Activated CD4-positive, alpha-beta T cell treated with anti-CD3 and anti-CD28 coated beads, Interleukin-2, amount 50 U/mL, for 48 hours (primary cell): ENCODE measurements around the gene INTS3.
"Not testable (repeated sequence)": the region's sequence is repeated elsewhere in the genome, so short reads cannot be mapped to it uniquely, and the experiment has no call there.

ENCODE experiments used
- DNase-seq, 2 experiments: peaks; one replicate each; pipeline ENCODE4 v3.0.0-alpha.2; 2020

Gene INTS3

DNA sequence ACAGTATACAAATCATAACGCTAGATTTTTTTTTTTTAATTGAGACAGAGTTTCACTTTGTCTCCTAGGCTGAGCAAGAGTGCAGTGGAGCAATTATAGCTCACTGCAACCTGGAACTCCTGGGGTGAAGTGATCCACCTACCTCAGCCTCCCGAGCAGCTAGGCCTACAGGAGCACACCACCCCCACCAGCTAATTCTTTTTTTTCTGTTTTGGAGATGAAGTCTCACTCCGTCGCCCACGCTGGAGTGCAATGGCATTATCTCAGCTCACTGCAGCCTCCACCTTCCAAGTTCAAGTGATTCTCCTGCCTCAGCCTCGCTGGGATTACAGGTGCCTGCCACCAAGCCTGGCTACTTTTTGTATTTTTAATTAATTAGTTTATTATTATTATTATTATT is 28.1 kb upstream of the INTS3 start:
- no peak for DNase-seq

GRCh38 chr1:153705484-153705883 is 22.4 kb upstream of the INTS3 start:
- DNase-seq = no peak

DNA sequence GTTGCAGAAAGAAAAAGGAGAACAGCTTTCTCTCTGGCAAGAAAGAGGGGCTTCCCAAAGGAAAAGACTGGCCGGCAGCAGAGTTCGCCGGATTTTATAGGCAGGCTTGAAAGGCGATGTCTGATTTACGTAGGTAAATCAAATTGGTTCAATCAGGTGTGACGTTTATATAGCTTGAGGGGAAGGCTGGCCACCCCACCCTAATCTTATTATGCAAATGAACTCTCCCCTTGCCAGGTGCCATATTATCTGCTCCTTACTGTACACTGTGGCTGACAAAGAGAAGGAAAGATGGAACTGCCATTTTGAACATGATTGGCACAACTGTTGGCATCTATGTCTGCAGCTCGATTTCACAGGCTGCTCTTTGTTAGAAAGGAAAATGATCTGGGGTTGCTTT is 16.8 kb upstream of the INTS3 start:
- DNase-seq = no peak

DNA sequence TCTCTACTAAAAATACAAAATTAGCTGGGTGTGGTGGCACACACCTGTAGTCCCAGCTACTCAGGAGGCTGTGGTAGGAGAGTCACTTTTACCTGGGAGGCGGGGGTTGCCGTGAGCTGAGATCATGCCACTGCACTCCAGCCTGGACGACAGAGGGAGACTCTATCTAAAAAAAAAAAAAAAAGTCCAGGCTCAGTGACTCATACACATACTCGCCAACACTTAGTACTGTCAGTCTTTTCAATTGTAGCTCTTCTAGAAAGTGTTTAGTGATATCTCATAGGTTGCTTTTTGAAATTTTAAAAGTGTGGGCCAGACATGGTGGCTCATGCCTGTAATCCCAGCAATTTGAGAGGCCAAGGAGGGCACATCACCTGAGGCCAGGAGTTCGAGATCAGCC is 11.6 kb upstream of the INTS3 start:
- not testable (repeated sequence) for DNase-seq

DNA sequence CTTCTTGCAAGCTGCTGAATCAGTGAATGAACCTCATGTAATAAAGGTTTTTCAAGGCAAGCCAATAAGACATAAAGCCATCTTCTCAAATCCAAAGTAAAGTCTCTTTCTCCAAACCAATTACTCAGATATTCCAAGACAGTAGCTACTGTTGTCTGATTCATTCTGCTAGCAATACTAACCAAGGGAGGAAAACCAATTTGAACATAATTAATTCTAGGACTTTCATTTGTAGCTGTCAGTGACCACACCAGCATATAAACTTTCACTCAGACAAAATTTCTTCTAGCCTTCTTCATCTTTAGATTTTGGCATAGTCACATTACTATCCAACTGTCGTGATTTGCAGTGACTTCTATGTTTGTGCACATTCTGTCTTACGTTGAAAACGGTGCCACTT is 10.5 kb upstream of the INTS3 start:
- DNase-seq = no peak

- DNase-seq = no peak
These were observed 4.2 kb upstream of the INTS3 start for GRCh38 chr1:153723687-153724086.

DNA sequence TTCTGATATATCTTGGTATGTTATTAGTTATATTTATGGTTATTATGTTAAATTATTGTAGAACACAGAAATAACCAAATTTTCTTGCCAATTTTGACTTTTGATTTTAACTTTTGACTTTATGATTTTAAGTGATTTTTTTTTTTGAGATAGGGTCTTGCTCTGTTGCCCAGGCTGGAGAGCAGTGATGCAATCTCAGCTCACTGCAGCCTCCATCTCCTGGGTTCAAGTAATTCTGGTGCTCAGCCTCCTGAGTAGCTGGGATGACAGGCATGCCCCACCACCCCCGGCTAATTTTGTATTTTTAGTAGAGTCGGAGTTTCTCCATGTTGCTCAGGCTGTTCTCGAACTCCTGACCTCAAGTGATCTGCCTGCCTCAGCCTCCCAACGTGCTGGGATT is 3.2 kb upstream of the INTS3 start:
- DNase-seq = not testable (repeated sequence)

- peak; percentile 29 to 37 for DNase-seq
These were observed 636 bp downstream of the INTS3 start for GRCh38 chr1:153728305-153729066.

- DNase-seq = no peak
These were observed 2.7 kb downstream of the INTS3 start for GRCh38 chr1:153730468-153730988.

DNA sequence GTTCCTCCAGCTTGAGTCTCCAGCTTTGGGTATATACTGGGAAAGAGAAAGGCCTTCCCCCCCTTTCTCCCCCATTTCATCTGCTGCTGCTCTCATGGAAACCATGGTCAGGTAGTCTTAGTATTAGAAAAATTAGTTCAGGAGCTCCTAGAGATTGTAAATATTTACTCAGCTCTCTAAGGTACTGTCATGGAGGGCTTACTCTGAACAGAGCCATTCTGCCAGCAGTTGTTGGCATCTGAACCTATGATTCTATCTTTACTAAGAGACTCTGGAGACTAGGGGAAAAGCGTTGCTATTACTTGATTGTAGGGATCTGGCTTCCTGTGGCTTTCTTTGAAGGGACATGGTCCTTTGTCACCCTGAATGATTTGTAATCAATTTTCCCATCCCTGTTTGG is 6.1 kb downstream of the INTS3 start:
- DNase-seq = no peak

GRCh38 chr1:153734396-153735089 is 6.7 kb downstream of the INTS3 start:
- DNase-seq = no peak

DNA sequence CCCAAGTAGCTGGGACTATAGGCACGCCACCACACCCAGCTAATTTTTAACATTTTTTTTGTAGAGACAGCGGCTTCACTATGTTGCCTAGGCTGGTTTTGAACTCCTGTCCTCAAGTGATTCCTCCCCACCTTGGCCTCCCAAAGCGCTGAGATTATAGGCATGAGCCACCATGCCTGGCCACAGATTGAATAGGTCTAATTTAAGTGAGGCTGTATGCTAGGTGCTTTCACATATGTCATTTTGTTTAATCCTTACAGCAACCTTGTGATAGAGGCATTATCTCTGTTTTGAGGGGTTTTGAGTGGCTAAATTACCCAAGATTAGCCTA is 7.2 kb downstream of the INTS3 start:
- no peak for DNase-seq

DNA sequence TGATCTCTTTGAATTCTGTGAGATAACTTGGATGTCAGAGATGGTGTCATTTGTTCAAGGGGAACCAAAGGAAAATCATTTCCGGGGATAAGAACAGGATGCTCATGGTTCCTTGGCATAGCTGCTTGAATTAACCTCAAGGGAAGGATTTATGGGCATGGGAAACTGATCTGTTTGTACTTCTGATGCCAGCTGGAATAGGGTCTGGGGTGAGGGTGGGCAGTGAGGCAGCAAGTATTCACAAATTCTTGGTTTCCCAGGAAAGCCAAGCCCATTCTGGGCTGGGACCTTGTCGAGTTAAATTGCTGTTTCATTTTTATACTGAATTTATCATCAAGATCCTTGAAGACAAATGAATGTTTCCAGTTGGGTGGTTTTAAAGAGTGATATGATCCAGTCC is 14.1 kb downstream of the INTS3 start:
- no peak for DNase-seq

- DNase-seq = no peak
These were observed 14.7 kb downstream of the INTS3 start for GRCh38 chr1:153742411-153743142.

- DNase-seq = no peak
These were observed 17.6 kb downstream of the INTS3 start for GRCh38 chr1:153745417-153745816.

DNA sequence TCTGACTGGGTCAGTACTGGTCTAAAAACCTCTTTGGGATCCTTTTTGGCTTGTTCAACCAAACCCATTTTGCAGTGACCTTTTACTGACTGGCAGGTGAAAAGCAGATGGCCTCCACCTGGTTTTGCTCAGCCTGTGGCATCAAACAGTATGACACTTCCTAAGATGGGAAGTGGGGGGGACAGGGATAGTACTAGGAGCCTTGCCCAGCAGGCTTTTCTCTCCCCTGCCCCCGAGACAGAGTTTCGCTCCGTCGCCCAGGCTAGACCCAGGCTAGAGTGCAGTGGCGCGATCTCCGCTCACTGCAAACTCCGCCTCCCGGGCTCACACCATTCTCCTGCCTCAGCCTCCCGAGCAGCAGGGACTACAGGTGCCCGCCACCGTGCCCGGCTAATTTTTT is 18.3 kb downstream of the INTS3 start:
- no peak for DNase-seq

- no peak for DNase-seq
These were observed 21.1 kb downstream of the INTS3 start for GRCh38 chr1:153748903-153749302.

DNA sequence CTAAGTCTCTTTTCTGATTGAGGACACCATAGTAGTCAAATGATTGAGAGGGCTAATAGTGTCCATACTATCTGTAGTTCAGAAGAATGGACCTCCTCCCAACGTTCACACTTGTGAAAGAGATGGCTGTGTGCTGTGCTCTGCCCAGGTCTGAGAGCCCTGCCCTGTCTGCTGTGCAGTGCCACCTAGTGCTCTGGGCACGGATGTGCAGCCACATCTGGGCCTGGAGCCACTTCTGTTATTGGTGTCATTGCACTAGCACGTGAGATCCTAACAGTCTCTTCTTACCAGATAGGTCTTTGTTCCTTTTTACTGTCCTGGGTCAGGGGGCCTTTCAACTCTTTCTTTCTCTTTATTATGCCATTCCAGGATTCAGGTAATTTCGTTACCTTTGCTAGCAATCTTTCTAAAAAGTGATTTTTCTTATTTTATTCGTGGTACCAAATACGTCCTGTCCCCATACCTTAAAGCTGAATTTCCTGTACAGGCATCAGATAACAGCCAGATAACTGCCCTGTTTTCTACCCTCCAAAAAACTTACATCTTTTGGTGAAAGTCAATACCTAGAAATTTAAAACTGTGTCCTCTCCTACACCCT is 21.7 kb downstream of the INTS3 start:
- peak; percentile 79 to 85 for DNase-seq

GRCh38 chr1:153750026-153750995 is 22.5 kb downstream of the INTS3 start:
- DNase-seq = no peak

DNA sequence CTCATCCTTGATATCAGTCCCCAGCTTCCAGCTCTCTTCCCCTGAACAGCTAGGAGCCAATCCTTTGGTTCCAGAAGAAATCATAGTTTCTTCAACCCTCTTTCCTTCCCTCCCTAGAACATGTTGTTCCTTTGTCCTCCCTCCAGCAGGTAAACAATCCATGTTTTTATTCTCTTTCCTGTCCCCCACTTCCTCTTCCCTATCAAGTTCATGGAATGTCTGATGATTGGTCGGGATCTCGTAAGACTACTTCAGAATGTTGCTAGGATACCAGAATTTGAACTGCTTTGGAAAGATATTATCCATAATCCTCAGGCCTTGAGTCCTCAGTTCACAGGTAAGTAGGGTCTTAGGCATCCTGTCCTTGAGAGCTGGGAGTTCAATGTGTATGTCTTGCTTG is 24.2 kb downstream of the INTS3 start:
- DNase-seq = no peak

DNA sequence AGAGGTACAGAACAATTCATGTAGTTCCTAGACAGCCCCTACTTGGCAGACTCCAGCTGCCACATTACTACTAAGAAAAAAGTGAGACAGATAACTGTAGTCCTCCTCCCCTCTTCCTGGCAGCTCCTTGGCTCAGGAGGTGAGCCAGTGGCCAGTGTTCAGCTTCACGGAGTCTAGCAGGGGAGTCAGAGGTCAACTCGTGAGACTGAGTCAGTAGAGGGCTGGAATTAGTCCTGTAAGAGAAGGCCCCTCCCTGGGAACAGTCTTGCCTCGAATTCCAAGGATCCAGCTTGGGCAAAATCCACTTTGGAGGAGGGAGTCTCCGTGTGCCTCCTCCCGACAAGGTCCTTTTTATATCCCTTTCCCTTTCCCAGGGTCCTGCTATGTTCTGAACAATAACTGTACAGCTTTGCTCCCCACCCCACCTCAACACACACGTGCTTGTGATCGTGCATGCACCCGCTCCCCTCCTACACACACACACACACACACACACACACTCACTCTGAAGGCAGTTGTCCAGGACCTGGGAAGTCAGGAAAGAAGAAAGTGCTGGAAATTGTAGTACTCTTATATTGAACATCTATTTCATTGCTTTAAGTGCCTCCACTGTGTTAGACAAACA is 24.8 kb downstream of the INTS3 start:
- DNase-seq = no peak

GRCh38 chr1:153754266-153754665 is 26.4 kb downstream of the INTS3 start:
- DNase-seq = no peak
